Astrocyte of the cerebellum (primary cell): ENCODE data around the gene DGKI.

ENCODE experiments used
- DNase-seq: peaks from one replicate; pipeline ENCODE4 v3.0.0-alpha.2; 2011; ENCODE audit warnings: low read depth
- H3K4me3 ChIP-seq: 2 replicates; pipeline ENCODE4 v1.5.1; 2011; ENCODE audit warnings: mild to moderate bottlenecking, low read depth, low read length, moderate library complexity
- CTCF ChIP-seq: IDR thresholded peaks from 2 replicates; pipeline ENCODE4 v1.5.1; 2012; ENCODE audit warnings: low read length, low read depth, moderate library complexity, mild to moderate bottlenecking; ENCODE audit errors: missing control alignments
- in situ Hi-C: cut with HindIII; loops from 2 replicates; pipeline ENCODE4 v1.10.0; 2017; ENCODE audit warnings: low sequenced_read_pairs

The DGKI gene

GRCh38 chr7:137862964-137863363, 16.2 kb upstream of the DGKI start:
- H3K4me3 ChIP-seq: no peak overlapping the region
- in situ Hi-C loops: no loop called here
- DNase-seq: no peak
- TF ChIP-seq CTCF: no peak

GRCh38 chr7:137862358-137862757, 15.6 kb upstream of the DGKI start:
- H3K4me3 ChIP-seq: no peak overlapping the region
- in situ Hi-C loops: no loop called here
- no peak for TF ChIP-seq CTCF
- no peak for DNase-seq

- H3K4me3 ChIP-seq: no peak overlapping the region
- in situ Hi-C loops: no loop called here
- no peak for DNase-seq
- TF ChIP-seq CTCF: no peak
Measured at GRCh38 chr7:137860542-137860941, 13.8 kb upstream of the DGKI start.

GRCh38 chr7:137853053-137853452, 6.3 kb upstream of the DGKI start:
- no peak overlapping the region for H3K4me3 ChIP-seq
- no peak for DNase-seq
- in situ Hi-C loops: no loop called here
- no peak for TF ChIP-seq CTCF

GRCh38 chr7:137852108-137852507, 5.3 kb upstream of the DGKI start:
- no peak for TF ChIP-seq CTCF
- no peak overlapping the region for H3K4me3 ChIP-seq
- DNase-seq: no peak
- in situ Hi-C loops: no loop called here

GRCh38 chr7:137850972-137851945, 4.5 kb upstream of the DGKI start:
- no peak for DNase-seq
- in situ Hi-C loops: no loop called here

More at GRCh38 chr7:137850972-137851945, 4.5 kb upstream of the DGKI start:
- no peak overlapping the region for H3K4me3 ChIP-seq
- TF ChIP-seq CTCF: no peak
